Aorta (tissue), 5 donors: Measurements from ENCODE around the gene HIGD1B. TPM values are rescaled to one million over a fixed set of nuclear protein-coding genes. Genes with fewer than 3 reads are reported as not detected.

Experiments
- ATAC-seq: fragments of 200-7000 bp; cut with Tn5 transposase; one replicate; pipeline ENCODE4 v1.9.1; 2022; ENCODE audit warnings: moderate library complexity; ENCODE audit not compliant: low FRiP score
- DNase-seq, 2 donors: peaks; one replicate each; pipeline ENCODE4 v3.0.0-alpha.2; 2020
- H3K27ac ChIP-seq, 2 donors: one replicate each; pipeline ENCODE4 v1.5.1; 2013; ENCODE audit warnings: low read length in 2 of 2, mild to moderate bottlenecking in 2 of 2, moderate library complexity in 2 of 2, control low read depth in 1 of 2, inconsistent platforms in 1 of 2, low read depth in 1 of 2
- H3K27me3 ChIP-seq, 2 donors: one replicate each; pipeline ENCODE4 v1.6.1; 2013; ENCODE audit warnings: control low read depth in 1 of 2, low read length in 1 of 2, mild to moderate bottlenecking in 1 of 2, moderate library complexity in 1 of 2; ENCODE audit not compliant: insufficient read depth in 2 of 2, control insufficient read depth in 1 of 2
- H3K36me3 ChIP-seq, 2 donors: one replicate each; pipeline ENCODE4 v1.6.1; 2013; ENCODE audit warnings: control low read depth in 1 of 2, low read length in 1 of 2, mild to moderate bottlenecking in 1 of 2; ENCODE audit not compliant: insufficient read depth in 2 of 2, control insufficient read depth in 1 of 2
- H3K4me1 ChIP-seq, 2 donors: one replicate each; pipeline ENCODE4 v1.6.1; 2013; ENCODE audit warnings: low read length in 2 of 2, control low read depth in 1 of 2, mild to moderate bottlenecking in 1 of 2, moderate library complexity in 1 of 2; ENCODE audit not compliant: insufficient read depth in 2 of 2, control insufficient read depth in 1 of 2
- H3K4me3 ChIP-seq, 2 donors: one replicate each; pipeline ENCODE4 v1.5.1; 2013; ENCODE audit warnings: low read length in 2 of 2, control low read depth in 1 of 2, mild to moderate bottlenecking in 1 of 2
- H3K9me3 ChIP-seq: one replicate; pipeline ENCODE4 v1.6.1; 2013; ENCODE audit warnings: mild to moderate bottlenecking, low read length; ENCODE audit not compliant: control insufficient read depth
- WGBS, 2 donors: extraction: QIAGEN DNeasy Blood & Tissue Kit; methylation state at CpG; one replicate each; pipeline ENCODE4 v1.1.7; 2013; 5-methylcytosine and 5-hydroxymethylcytosine counted together
- intact Hi-C, 2 donors: fragments of 100-400 bp; cut with DNase I; formaldehyde crosslinking; loops; one replicate each; pipeline versions ENCODE4 v1.14.2 to v1.15.0; 2022
- polyA plus RNA-seq, 2 donors: library from polyadenylated mRNA; stranded (reverse); fragments of 200-250 nt; gene quantifications; one replicate each; pipeline ENCODE4 v1.2.3, GENCODE V29; 2013
- total RNA-seq, 2 donors: library from RNA; stranded (reverse); fragmentation: NEBNext Ultra II Directional; extraction: Animal tissue kit (Norgen Biotek cat#: 25700); gene quantifications; one replicate each; pipeline ENCODE4 v1.2.1, GENCODE V29; 2021
- donor health status: healthy with polysubstance abuse.
- donor health status: Bipolar disorder and iron deficiency.
- donor health status: DM: no; HTN: no; CAD: no.
- donor health status: DM: no; HTN: no; CAD: no.
- donor health status: DM: yes; HTN: yes; CAD: no.

Gene HIGD1B
- total and polyA plus RNA-seq, 4 donors = 0.58 to 1.3 TPM; not detected in 2

DNA sequence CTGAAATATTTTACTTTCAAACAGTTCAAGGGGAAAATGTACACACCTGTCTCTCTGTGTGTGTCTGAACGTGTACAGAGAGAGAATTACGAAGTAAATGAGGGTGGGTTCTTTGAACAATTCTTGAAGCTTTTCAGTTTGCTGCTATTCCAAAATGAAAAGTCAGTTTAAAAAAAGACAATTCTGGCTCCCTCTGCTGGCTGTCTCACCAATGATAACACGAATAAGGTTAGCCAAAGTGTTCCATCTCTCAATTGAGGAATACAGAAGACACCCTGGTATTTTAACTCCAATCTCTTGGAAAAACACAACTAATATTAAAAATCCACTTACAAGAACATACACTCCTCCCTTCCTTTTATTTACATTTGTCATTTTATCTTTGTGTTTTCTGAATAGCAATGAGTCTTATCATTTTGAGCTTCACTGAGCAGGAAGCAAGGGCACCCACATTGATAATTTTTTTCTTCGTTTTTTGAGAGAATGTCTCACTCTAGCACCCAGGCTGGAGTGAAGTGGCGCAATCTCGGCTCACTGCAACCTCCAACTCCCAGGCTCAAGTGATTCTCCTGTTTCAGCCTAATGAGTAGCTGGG lies 31.0 kb downstream of the HIGD1B start:
- H3K27ac ChIP-seq = no peak overlapping the region
- DNase-seq = no peak
- no peaks in the 10 kb centered on the region for H3K27me3 ChIP-seq
- 39 to 42% methylated on average over 6 of the region's 6 CpGs for WGBS, 2 donors
- ATAC-seq = no peak
- H3K9me3 ChIP-seq = no peaks in the 10 kb centered on the region
- H3K4me3 ChIP-seq = no peak overlapping the region
- intact Hi-C loops = no loop called here
- H3K36me3 ChIP-seq = peaks cover 17 to 21% of the 10 kb centered on the region in 2 donors
- no peaks in the 10 kb centered on the region for H3K4me1 ChIP-seq

DNA sequence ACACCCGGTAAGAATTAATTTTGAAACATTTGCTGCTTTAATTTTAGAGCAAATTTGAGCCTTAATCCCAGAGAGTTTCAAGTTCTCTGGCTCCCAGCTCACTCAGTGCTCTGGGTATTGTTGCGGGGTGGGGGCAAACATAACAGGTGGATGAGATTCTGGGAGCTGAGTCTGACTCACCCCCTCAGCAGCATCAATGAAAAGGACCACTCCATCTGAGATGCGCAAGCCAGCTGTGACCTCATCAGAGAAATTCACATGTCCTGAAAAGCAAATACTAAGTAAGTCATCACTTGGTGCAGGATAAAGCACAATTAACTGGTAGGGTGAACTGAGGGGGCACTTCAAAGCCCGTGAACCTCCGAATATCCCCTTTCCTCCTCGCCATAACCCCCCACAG lies 31.7 kb downstream of the HIGD1B start:
- H3K4me1 ChIP-seq = no peaks in the 10 kb centered on the region
- DNase-seq (no peak), ATAC-seq (no peak)
- no peaks in the 10 kb centered on the region for H3K9me3 ChIP-seq
- intact Hi-C loops = no loop called here
- H3K27me3 ChIP-seq = no peaks in the 10 kb centered on the region
- 87 to 92% methylated on average over 6 of the region's 6 CpGs for WGBS, 2 donors
- peaks cover 17 to 21% of the 10 kb centered on the region in 2 donors for H3K36me3 ChIP-seq
- H3K27ac ChIP-seq = no peak overlapping the region
- H3K4me3 ChIP-seq = no peak overlapping the region

DNA sequence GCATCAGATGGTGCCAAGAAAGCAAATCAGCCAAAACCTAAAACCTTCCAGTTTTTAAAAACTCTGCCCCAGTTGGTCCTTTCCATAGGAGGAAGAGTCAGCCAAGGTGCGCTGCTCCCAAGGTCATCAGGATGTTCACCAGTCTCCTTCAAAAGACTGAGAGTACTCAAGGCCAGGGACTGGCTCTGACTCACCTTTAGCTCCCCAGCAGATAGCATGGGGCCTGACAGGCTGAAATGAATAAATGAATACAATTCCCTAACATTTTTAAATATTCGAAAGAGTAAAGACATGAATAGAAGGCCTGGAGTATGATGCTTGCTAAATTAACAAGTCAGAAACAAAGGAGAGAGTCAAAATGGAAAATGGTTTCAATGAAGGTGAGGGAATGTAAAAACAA lies 32.4 kb downstream of the HIGD1B start:
- H3K4me3 ChIP-seq = no peak overlapping the region
- no peaks in the 10 kb centered on the region for H3K9me3 ChIP-seq
- peaks cover 19 to 28% of the 10 kb centered on the region in 2 donors for H3K36me3 ChIP-seq
- no peak for ATAC-seq
- H3K27ac ChIP-seq = no peak overlapping the region
- no peak for DNase-seq
- no peaks in the 10 kb centered on the region for H3K4me1 ChIP-seq
- H3K27me3 ChIP-seq = no peaks in the 10 kb centered on the region
- intact Hi-C loops = no loop called here
- WGBS, 2 donors = 96 to 99% methylated on average over 2 of the region's 2 CpGs

DNA sequence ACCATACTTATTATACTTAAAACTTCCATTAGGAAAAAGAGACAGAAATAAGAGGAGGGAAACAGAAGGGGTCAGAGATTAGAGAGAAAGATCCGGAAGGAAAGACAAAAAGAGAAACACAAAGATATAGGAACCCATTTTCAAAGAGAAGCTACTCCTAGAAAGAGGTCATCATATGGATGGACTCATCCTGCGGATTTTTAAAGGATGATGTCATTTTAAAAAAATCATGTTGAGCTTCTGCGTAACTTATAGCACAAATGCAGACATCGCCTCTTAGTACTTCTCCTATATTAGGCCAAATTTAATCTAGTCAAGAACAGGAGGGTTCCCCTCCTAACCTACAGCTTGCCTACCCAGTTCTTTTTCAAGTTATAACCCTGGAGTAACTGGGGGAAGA lies 33.5 kb downstream of the HIGD1B start:
- ATAC-seq (no peak), DNase-seq (no peak)
- H3K27ac ChIP-seq = no peak overlapping the region
- no peaks in the 10 kb centered on the region for H3K27me3 ChIP-seq
- no peaks in the 10 kb centered on the region for H3K4me1 ChIP-seq
- WGBS, 2 donors = 83 to 90% methylated on average over 4 of the region's 4 CpGs
- intact Hi-C loops = no loop called here
- H3K9me3 ChIP-seq = no peaks in the 10 kb centered on the region
- H3K36me3 ChIP-seq = peaks cover 16 to 27% of the 10 kb centered on the region in 2 donors
- H3K4me3 ChIP-seq = no peak overlapping the region

DNA sequence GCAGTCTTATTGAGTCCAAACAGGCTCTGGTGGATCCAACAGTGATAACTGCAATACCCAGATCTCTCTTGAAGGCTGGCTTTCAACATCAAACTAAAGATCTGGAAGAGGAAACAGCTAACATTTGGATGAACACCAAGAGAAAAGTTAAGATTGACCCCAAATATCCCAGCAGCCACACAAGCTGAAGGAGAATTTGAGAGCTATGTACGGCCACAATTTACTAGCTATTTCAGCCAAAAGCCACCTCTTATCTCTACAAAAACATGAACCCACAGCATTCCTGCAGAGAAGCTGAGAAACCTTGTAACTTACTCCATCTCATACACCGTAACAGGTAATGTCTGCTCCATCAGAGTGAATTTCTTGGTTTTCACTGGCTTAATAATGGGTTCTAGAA lies 37.3 kb downstream of the HIGD1B start:
- ATAC-seq (no peak), DNase-seq (no peak)
- H3K4me3 ChIP-seq = no peak overlapping the region
- 17 to 33% methylated on average over 2 of the region's 2 CpGs for WGBS, 2 donors
- peaks cover 17 to 25% of the 10 kb centered on the region in 2 donors for H3K36me3 ChIP-seq
- H3K9me3 ChIP-seq = no peaks in the 10 kb centered on the region
- intact Hi-C loops = no loop called here
- H3K4me1 ChIP-seq = peaks cover 0 to 3% of the 10 kb centered on the region in 2 donors
- H3K27me3 ChIP-seq = no peaks in the 10 kb centered on the region
- no peak overlapping the region for H3K27ac ChIP-seq

DNA sequence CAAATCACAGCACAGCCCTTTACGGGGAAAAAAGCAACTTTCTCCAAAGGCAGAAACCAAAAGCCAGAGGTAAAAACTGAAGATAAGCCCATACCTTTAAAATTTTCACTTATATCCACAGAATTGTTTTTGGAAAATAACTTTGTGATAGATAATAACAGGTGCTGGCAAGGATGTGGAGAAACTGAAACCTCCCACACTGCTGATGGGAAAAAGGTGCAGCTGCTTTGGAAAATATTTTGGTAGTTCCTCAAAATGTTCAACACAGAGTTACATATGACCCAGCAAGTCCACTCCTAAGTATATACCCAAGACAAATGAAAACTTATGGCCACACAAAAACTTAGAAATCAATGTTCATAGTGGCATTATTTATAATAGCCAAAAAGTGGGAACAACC lies 39.3 kb downstream of the HIGD1B start:
- ATAC-seq (no peak), DNase-seq (no peak)
- intact Hi-C loops = no loop called here
- Histone ChIP-seq H3K4me1 (peaks cover 0 to 3% of the 10 kb centered on the region in 2 donors), H3K36me3 (peaks cover 14 to 15% of the 10 kb centered on the region in 2 donors), H3K27me3 (no peaks in the 10 kb centered on the region), H3K9me3 (no peaks in the 10 kb centered on the region), H3K27ac (no peak overlapping the region), H3K4me3 (no peak overlapping the region)
- WGBS, 2 donors = 78 to 86% methylated on average over 1 of the region's 1 CpG

DNA sequence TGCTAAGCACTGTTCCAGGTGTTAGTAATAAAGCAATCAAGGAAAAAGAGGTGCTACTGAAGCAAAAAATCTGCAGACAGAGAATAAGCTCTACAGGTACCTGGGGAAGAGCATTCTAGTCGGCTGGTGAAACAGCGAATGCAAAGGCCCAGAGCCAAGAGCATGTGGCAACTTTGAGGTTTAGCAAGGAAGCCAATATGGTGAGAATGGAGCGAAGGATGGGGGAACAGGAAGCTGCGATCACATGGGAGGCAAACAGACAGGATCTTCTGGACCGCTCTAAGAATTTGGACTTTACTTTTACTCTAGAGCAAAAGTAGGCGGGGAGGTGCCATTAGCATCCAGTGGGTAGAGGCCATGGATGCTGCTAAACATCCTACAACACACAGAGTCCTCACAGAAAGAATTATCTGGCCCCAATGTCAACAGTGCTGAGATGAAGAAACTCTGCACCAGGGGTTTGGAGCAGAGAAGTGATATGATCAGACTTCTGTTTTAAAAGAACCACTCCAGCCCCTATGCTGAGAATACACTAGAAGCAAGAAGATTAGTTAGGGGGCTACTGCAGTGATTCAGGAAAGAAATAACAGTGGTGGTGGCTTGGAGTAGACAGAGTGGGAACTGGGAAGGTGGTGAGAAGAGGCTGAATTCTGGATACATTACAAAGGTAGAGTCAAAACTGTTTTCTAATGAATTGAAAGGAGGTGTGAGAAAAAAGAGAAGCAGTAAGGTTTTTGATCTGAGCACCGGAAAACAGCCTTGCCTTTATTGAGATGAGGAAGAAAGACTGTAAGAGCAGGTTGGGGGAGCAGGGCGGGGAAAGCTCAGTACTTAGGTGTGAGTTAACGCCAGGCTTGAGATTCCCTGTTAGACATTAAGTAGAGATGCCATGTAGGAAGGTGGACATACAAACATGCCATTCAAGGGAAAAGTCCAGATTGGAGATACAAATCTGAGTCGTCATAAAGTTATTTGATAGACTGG lies 40.6 kb downstream of the HIGD1B start:
- Histone ChIP-seq H3K9me3 (no peaks in the 10 kb centered on the region), H3K27ac (no peak overlapping the region), H3K27me3 (no peaks in the 10 kb centered on the region), H3K36me3 (peaks cover 11 to 14% of the 10 kb centered on the region in 2 donors), H3K4me1 (peaks cover 0 to 3% of the 10 kb centered on the region in 2 donors), H3K4me3 (no peak overlapping the region)
- DNase-seq (no peak), ATAC-seq (no peak)
- WGBS, 2 donors = 80 to 83% methylated on average over 10 of the region's 10 CpGs
- intact Hi-C loops = no loop called here

DNA sequence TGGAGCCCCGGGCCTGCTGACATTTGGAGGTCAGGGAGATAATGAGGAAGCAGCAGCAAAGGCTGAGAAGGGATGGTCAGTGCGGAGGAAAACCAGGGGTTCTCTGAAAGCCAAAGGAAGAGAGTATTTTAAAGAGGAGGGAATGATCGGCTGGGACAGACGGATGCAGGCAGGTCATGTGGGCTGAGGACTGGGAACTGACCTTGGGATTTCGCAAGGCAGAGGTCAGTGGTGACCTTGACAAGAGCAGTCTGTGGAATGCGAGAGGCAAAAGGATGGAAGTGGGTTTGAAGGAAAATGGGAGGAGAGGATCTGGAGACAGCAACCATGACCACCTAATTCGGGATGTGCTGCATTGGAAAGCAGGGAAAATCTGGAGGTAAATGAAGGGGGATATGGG lies 41.3 kb downstream of the HIGD1B start:
- H3K36me3 ChIP-seq = peaks cover 10 to 11% of the 10 kb centered on the region in 2 donors
- no peak for ATAC-seq
- H3K4me1 ChIP-seq = peaks cover 0 to 3% of the 10 kb centered on the region in 2 donors
- 82 to 84% methylated on average over 7 of the region's 7 CpGs for WGBS, 2 donors
- intact Hi-C loops = no loop called here
- no peak overlapping the region for H3K4me3 ChIP-seq
- peak in 1 of 2 donors; percentile 27 for DNase-seq
- no peak overlapping the region for H3K27ac ChIP-seq
- no peaks in the 10 kb centered on the region for H3K9me3 ChIP-seq
- no peaks in the 10 kb centered on the region for H3K27me3 ChIP-seq

DNA sequence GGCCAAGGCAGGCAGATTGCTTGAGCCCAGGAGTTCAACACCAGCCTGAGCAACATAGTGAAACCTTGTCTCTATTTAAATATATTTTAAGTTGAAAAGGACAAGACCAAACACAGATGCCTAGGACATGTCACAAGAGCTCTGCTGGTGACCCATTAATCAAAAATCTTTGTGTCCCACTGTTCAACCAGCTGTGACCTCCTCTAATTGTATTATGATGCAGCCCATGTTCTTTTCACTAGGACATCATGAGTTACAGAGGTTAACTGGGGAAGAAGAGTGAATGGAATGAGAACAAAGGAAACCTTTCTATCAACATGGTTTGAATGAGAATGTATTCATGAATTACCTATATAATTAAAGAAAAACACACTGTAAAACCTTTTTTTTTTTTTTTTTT lies 44.6 kb downstream of the HIGD1B start:
- no peak overlapping the region for H3K4me3 ChIP-seq
- H3K27ac ChIP-seq = no peak overlapping the region
- ATAC-seq (no peak), DNase-seq (no peak)
- intact Hi-C loops = no loop called here
- H3K27me3 ChIP-seq = no peaks in the 10 kb centered on the region
- peaks cover 0 to 4% of the 10 kb centered on the region in 2 donors for H3K36me3 ChIP-seq
- no peaks in the 10 kb centered on the region for H3K9me3 ChIP-seq
- peaks cover 0 to 3% of the 10 kb centered on the region in 2 donors for H3K4me1 ChIP-seq
